OCI-LY7 (cell line): ENCODE data around the gene SLC18A3.

ENCODE experiments used
- EZH2phosphoT487 ChIP-seq: fragments of 200-600 bp; sonication (generic); IDR thresholded peaks from 2 replicates; pipeline ENCODE4 v1.6.1; 2018; ENCODE audit warnings: low read depth, borderline replicate concordance, mild to moderate bottlenecking, mixed run types, antibody characterized with exemption, low read length, moderate library complexity, mixed read lengths
- TF ChIP-seq, protein P1 (sequence below): fragments of 200-600 bp; sonication (generic); conservative IDR thresholded peaks from 2 replicates; pipeline ENCODE4 v1.5.1; 2014; ENCODE audit warnings: mild to moderate bottlenecking, antibody characterized with exemption, low read length, moderate library complexity, mixed read lengths

DNA sequence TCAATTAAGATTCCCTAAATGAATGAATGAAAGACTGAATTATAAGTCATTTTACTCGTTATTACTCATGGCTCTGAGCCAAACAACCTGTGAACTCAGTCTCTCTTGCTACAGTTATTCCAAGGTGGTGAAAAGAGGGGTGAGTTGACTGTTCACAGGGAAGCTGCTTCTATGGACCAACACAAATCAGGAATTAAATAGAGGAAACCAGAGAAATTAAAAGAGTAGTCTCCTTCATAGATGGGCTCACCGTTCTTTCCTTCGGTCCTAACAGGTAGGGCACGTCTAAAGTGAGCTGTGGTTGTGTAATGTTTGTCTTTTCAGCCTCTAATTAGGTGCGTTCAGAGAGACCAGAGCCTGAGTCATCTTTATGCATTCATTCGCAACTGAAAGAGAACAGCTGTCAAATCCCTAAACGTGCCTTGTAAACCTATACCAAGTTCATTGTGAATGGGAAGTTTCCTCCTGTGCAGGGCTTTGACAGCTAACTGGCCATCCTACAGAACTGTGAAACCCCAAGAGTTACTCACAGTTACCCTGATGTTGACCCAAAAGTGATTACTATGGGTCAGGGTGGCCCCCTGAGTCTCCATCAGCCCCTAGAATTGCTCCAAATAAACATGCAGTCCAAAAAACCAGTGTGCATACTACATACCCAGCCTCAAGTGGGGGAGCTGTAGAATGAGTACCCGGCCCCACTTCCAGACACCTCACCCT lies 51.2 kb downstream of the SLC18A3 start:
- TF ChIP-seq, protein P1, sequence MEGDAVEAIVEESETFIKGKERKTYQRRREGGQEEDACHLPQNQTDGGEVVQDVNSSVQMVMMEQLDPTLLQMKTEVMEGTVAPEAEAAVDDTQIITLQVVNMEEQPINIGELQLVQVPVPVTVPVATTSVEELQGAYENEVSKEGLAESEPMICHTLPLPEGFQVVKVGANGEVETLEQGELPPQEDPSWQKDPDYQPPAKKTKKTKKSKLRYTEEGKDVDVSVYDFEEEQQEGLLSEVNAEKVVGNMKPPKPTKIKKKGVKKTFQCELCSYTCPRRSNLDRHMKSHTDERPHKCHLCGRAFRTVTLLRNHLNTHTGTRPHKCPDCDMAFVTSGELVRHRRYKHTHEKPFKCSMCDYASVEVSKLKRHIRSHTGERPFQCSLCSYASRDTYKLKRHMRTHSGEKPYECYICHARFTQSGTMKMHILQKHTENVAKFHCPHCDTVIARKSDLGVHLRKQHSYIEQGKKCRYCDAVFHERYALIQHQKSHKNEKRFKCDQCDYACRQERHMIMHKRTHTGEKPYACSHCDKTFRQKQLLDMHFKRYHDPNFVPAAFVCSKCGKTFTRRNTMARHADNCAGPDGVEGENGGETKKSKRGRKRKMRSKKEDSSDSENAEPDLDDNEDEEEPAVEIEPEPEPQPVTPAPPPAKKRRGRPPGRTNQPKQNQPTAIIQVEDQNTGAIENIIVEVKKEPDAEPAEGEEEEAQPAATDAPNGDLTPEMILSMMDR, result no peak
- no peak for TF ChIP-seq EZH2phosphoT487
